ENCODE data around the gene RAB11FIP4.

The RAB11FIP4 gene

DNA sequence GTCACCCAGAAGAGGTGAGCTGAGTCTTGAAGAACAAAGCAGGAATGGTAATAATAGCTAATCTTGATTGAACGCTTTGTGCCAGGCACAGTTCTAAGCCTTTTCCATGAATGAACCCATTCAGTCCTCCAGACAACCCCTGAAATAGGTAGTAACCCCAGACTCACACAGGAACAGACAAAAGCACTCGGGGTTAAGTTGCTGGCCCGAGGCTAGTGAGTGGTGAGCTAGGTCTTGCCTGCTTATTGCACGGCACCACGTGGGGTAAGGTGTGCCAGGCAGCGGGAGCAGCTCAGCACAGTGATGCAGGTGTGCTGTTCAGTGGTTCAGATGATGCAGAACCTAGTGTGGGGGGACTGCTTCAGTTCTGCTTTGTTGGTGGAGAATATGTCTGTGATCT, 181.6 kb downstream of the RAB11FIP4 start:
- TF ChIP-seq, protein P1, sequence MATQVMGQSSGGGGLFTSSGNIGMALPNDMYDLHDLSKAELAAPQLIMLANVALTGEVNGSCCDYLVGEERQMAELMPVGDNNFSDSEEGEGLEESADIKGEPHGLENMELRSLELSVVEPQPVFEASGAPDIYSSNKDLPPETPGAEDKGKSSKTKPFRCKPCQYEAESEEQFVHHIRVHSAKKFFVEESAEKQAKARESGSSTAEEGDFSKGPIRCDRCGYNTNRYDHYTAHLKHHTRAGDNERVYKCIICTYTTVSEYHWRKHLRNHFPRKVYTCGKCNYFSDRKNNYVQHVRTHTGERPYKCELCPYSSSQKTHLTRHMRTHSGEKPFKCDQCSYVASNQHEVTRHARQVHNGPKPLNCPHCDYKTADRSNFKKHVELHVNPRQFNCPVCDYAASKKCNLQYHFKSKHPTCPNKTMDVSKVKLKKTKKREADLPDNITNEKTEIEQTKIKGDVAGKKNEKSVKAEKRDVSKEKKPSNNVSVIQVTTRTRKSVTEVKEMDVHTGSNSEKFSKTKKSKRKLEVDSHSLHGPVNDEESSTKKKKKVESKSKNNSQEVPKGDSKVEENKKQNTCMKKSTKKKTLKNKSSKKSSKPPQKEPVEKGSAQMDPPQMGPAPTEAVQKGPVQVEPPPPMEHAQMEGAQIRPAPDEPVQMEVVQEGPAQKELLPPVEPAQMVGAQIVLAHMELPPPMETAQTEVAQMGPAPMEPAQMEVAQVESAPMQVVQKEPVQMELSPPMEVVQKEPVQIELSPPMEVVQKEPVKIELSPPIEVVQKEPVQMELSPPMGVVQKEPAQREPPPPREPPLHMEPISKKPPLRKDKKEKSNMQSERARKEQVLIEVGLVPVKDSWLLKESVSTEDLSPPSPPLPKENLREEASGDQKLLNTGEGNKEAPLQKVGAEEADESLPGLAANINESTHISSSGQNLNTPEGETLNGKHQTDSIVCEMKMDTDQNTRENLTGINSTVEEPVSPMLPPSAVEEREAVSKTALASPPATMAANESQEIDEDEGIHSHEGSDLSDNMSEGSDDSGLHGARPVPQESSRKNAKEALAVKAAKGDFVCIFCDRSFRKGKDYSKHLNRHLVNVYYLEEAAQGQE (IDR thresholded peaks at IDR 0.05; ENCODE audit: insufficient replicate concordance, low read depth): no peak
- TF ChIP-seq, protein P2, sequence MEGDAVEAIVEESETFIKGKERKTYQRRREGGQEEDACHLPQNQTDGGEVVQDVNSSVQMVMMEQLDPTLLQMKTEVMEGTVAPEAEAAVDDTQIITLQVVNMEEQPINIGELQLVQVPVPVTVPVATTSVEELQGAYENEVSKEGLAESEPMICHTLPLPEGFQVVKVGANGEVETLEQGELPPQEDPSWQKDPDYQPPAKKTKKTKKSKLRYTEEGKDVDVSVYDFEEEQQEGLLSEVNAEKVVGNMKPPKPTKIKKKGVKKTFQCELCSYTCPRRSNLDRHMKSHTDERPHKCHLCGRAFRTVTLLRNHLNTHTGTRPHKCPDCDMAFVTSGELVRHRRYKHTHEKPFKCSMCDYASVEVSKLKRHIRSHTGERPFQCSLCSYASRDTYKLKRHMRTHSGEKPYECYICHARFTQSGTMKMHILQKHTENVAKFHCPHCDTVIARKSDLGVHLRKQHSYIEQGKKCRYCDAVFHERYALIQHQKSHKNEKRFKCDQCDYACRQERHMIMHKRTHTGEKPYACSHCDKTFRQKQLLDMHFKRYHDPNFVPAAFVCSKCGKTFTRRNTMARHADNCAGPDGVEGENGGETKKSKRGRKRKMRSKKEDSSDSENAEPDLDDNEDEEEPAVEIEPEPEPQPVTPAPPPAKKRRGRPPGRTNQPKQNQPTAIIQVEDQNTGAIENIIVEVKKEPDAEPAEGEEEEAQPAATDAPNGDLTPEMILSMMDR (IDR thresholded peaks at IDR 0.05; ENCODE audit: insufficient read depth, low read length): no peak
- TF ChIP-seq GABPA (IDR thresholded peaks at IDR 0.05; ENCODE audit: low read depth) (no peak), POLR2AphosphoS5 (IDR thresholded peaks at IDR 0.05; ENCODE audit: low read depth) (no peak), SPI1 (IDR thresholded peaks at IDR 0.05; ENCODE audit: borderline replicate concordance, low read depth) (no peak)
- Histone ChIP-seq H3K4me3 (replicated peaks; ENCODE audit: insufficient read depth, low read length) (no peak overlapping the region), H3K27ac (replicated peaks) (no peak overlapping the region), H3K27me3 (ENCODE audit: insufficient read depth, poor library complexity, severe bottlenecking) (no peaks in the 10 kb centered on the region)
- no peak for DNase-seq (ENCODE audit: low read depth in 1 of 2, low spot score in 1 of 2)

DNA sequence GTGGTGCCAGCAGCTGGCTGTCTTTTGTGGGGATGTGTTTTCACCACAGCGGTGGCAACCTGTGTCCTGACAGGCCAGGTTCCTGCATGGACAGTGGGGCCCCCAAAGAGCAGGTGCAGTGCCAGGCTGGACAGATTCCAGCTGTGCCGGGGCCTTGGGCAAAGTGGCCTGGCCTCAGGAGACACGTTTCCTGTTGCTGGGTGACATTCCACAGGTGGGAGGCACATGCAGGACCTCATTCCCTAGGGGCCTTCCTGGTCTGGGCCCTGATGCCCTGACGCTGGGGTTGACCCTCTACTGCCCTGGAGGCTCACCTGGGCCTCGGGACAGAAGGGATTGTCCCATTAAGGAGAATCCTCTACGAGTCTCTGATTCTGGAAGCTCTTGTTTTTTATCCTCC, 182.4 kb downstream of the RAB11FIP4 start:
- TF ChIP-seq SPI1 (IDR thresholded peaks at IDR 0.05; ENCODE audit: borderline replicate concordance, low read depth) (no peak), POLR2AphosphoS5 (IDR thresholded peaks at IDR 0.05; ENCODE audit: low read depth) (no peak)
- TF ChIP-seq, protein P1 (IDR thresholded peaks at IDR 0.05; ENCODE audit: insufficient replicate concordance, low read depth): no peak
- no peak for DNase-seq (ENCODE audit: low read depth in 1 of 2, low spot score in 1 of 2)
- Histone ChIP-seq H3K27ac (replicated peaks) (no peak overlapping the region), H3K27me3 (ENCODE audit: insufficient read depth, poor library complexity, severe bottlenecking) (no peaks in the 10 kb centered on the region), H3K4me3 (replicated peaks; ENCODE audit: insufficient read depth, low read length) (no peak overlapping the region)

DNA sequence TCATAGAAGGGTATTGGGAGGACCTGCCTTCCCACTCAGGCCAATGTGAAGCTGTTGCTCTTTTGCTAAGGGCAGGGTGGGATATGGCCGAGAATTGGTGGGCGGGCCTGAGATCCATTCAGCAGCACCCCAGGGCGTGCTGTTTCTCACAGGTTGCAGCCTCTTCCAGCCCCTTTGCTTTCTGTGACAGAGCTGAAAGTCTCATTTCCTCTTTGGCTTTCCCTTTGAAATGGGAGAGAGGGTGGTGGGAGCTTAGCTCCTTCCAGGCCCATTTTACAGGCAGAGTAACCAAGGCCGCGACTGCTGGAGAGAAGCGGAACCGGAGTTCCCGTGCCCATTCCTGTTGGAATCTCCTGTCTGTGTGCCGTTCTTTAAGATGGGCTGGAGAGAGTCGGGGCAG, 183.0 kb downstream of the RAB11FIP4 start:
- Histone ChIP-seq H3K27me3 (ENCODE audit: insufficient read depth, poor library complexity, severe bottlenecking) (no peaks in the 10 kb centered on the region), H3K27ac (replicated peaks) (no peak overlapping the region), H3K4me3 (replicated peaks; ENCODE audit: insufficient read depth, low read length) (no peak overlapping the region)
- TF ChIP-seq GABPA (IDR thresholded peaks at IDR 0.05; ENCODE audit: low read depth) (no peak), POLR2AphosphoS5 (IDR thresholded peaks at IDR 0.05; ENCODE audit: low read depth) (no peak), SPI1 (IDR thresholded peaks at IDR 0.05; ENCODE audit: borderline replicate concordance, low read depth) (no peak)
- TF ChIP-seq, protein P2 (IDR thresholded peaks at IDR 0.05; ENCODE audit: insufficient read depth, low read length): no peak
- TF ChIP-seq, protein P1 (IDR thresholded peaks at IDR 0.05; ENCODE audit: insufficient replicate concordance, low read depth): no peak
- no peak for DNase-seq (ENCODE audit: low read depth in 1 of 2, low spot score in 1 of 2)
